GM12878 (cell line): ENCODE data around the gene ZNF764.
"Not testable (repeated sequence)": the region's sequence is repeated elsewhere in the genome, so short reads cannot be mapped to it uniquely, and the experiment has no call there.

ENCODE experiments used
- CHD4 ChIP-seq: fragments of 200-600 bp; sonication (generic); IDR thresholded peaks from 2 replicates; pipeline ENCODE4 v1.6.1; 2016; ENCODE audit warnings: mild to moderate bottlenecking
- CREM ChIP-seq: IDR thresholded peaks from 2 replicates; pipeline ENCODE4 v1.6.1; 2014; ENCODE audit warnings: antibody characterized with exemption, low read depth
- MYC ChIP-seq: IDR thresholded peaks from 2 replicates; pipeline ENCODE4 v1.6.1; 2011; ENCODE audit warnings: mild to moderate bottlenecking, low read length, moderate library complexity, inconsistent platforms; ENCODE audit not compliant: insufficient read depth, insufficient replicate concordance, insufficient read length, severe bottlenecking
- POLR2AphosphoS5 ChIP-seq: IDR thresholded peaks from 2 replicates; pipeline ENCODE4 v1.6.1; 2011; ENCODE audit warnings: mild to moderate bottlenecking, low read length, inconsistent platforms
- SUZ12 ChIP-seq: fragments of 200-600 bp; sonication (generic); IDR thresholded peaks from one replicate; pipeline ENCODE4 v1.6.1; 2018; ENCODE audit warnings: antibody characterized with exemption, mild to moderate bottlenecking; ENCODE audit not compliant: unreplicated experiment
- TF ChIP-seq, protein P1 (sequence below), 3 experiments: IDR thresholded peaks in 2 of 3; conservative IDR thresholded peaks in 1 of 3; 2 replicates each; pipeline ENCODE4 v1.5.1; 2011; ENCODE audit warnings: low read depth in 3 of 3, low read length in 3 of 3, mild to moderate bottlenecking in 3 of 3, control low read depth in 2 of 3, moderate library complexity in 2 of 3, inconsistent platforms in 1 of 3, mixed read lengths in 1 of 3; ENCODE audit not compliant: control insufficient read depth in 2 of 3, insufficient read depth in 1 of 3; ENCODE audit errors: extremely low read depth in 1 of 3
- TF ChIP-seq, protein P2 (sequence below): IDR thresholded peaks from 2 replicates; pipeline ENCODE4 v1.6.1; 2012; ENCODE audit warnings: low read length, inconsistent platforms
- TF ChIP-seq, protein P3 (sequence below): fragments of 450-650 bp; IDR thresholded peaks from 2 replicates; pipeline ENCODE4 v1.6.1; 2017; ENCODE audit warnings: mild to moderate bottlenecking
- TF ChIP-seq, protein P4 (sequence below): IDR thresholded peaks from 2 replicates; pipeline ENCODE4 v1.6.1; 2011; ENCODE audit warnings: borderline replicate concordance, low read depth, mild to moderate bottlenecking, moderate library complexity, mixed read lengths, low read length; ENCODE audit not compliant: insufficient read depth; ENCODE audit errors: extremely low read length

DNA sequence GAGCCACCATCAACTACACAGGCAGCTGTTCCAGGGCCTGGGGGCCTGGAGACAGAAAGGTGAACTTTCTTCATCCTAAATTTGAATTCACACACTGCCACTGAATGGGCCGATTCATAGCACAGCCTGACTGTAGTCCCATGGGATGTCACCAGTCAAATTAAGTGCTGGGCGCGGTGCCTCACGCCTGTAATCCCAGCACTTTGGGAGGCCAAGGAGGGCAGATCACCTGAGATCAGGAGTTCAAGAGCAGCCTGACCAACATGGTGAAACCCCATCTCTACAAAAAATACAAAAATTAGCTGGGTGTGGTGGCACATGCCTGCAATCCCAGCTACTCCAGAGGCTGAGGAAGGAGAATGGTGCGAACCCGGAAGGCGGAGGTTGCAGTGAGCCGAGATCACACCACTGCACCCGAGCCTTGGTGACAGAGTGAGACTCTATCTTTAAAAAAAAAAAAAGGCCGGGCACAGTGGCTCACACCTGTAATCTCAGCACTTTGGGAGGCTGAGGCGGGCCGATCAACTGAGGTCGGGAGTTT lies 18.1 kb downstream of the ZNF764 start:
- TF ChIP-seq, protein P1, sequence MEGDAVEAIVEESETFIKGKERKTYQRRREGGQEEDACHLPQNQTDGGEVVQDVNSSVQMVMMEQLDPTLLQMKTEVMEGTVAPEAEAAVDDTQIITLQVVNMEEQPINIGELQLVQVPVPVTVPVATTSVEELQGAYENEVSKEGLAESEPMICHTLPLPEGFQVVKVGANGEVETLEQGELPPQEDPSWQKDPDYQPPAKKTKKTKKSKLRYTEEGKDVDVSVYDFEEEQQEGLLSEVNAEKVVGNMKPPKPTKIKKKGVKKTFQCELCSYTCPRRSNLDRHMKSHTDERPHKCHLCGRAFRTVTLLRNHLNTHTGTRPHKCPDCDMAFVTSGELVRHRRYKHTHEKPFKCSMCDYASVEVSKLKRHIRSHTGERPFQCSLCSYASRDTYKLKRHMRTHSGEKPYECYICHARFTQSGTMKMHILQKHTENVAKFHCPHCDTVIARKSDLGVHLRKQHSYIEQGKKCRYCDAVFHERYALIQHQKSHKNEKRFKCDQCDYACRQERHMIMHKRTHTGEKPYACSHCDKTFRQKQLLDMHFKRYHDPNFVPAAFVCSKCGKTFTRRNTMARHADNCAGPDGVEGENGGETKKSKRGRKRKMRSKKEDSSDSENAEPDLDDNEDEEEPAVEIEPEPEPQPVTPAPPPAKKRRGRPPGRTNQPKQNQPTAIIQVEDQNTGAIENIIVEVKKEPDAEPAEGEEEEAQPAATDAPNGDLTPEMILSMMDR (IDR thresholded peaks at IDR 0.05 in 2 of 3, conservative IDR thresholded peaks at IDR 0.05 in 1 of 3; ENCODE audit: control insufficient read depth in 2 of 3, extremely low read depth in 1 of 3, insufficient read depth in 1 of 3, low read depth in 3 of 3, low read length in 3 of 3), result not testable (repeated sequence)
- not testable (repeated sequence) for TF ChIP-seq MYC, POLR2AphosphoS5, CHD4, CREM, SUZ12
- TF ChIP-seq, protein P2, sequence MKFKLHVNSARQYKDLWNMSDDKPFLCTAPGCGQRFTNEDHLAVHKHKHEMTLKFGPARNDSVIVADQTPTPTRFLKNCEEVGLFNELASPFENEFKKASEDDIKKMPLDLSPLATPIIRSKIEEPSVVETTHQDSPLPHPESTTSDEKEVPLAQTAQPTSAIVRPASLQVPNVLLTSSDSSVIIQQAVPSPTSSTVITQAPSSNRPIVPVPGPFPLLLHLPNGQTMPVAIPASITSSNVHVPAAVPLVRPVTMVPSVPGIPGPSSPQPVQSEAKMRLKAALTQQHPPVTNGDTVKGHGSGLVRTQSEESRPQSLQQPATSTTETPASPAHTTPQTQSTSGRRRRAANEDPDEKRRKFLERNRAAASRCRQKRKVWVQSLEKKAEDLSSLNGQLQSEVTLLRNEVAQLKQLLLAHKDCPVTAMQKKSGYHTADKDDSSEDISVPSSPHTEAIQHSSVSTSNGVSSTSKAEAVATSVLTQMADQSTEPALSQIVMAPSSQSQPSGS, result not testable (repeated sequence)
- TF ChIP-seq, protein P3, sequence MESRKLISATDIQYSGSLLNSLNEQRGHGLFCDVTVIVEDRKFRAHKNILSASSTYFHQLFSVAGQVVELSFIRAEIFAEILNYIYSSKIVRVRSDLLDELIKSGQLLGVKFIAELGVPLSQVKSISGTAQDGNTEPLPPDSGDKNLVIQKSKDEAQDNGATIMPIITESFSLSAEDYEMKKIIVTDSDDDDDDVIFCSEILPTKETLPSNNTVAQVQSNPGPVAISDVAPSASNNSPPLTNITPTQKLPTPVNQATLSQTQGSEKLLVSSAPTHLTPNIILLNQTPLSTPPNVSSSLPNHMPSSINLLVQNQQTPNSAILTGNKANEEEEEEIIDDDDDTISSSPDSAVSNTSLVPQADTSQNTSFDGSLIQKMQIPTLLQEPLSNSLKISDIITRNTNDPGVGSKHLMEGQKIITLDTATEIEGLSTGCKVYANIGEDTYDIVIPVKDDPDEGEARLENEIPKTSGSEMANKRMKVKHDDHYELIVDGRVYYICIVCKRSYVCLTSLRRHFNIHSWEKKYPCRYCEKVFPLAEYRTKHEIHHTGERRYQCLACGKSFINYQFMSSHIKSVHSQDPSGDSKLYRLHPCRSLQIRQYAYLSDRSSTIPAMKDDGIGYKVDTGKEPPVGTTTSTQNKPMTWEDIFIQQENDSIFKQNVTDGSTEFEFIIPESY, result not testable (repeated sequence)
- TF ChIP-seq, protein P4, sequence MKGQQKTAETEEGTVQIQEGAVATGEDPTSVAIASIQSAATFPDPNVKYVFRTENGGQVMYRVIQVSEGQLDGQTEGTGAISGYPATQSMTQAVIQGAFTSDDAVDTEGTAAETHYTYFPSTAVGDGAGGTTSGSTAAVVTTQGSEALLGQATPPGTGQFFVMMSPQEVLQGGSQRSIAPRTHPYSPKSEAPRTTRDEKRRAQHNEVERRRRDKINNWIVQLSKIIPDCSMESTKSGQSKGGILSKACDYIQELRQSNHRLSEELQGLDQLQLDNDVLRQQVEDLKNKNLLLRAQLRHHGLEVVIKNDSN, result not testable (repeated sequence)
